Colon (tissue), 2 donors: ENCODE results near the gene PRKAR1B.

Source experiments
- FAIRE-seq: peaks from 2 replicates; lab custom pipeline; 2012; peaks lifted over from hg19 to GRCh38; lab: Jason Lieb, UNC
- donor health status: control.
- donor health status: control.

Gene PRKAR1B

DNA sequence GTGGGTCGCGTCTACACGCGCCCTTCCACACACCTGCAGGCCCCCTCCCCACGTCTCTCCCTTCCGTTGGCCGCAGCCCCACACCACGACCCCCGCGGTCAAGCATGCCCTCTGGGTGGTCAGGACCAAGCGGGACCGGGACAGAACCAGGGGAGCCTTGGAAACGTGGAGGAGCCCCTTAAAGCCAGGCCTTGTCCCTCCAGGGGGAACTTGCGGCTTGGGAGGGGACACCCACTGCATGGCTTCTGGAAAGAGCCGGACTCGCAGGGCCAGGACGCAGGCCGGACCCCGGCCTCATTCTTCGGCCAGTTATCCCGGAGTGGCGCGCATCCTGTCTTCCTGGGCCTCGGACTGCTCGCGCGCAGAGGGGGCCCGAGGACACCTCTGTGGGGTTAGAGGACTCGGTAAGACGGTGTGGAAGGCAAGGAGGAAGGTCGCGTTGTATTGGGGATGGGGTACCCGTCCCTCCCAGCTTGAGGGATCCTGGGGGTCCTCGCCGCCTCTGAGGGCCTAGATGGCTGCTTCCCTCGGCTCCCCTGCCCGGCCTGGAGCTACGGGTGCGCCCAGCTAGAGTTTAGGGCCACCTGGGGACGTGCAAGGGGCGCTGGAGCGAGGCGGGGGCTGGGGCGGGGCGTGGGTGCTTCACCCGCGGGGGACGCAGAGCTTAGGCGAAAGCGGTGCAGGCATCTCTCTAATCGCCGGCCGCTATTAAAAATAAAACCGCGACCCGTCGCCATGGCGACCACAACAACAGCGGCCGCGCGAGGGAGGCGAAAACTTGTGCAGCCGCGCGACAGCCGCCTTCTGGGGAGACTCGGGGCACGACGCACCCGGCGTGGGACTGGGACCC lies 205.6 kb downstream of the PRKAR1B start:
- no peak for FAIRE-seq

DNA sequence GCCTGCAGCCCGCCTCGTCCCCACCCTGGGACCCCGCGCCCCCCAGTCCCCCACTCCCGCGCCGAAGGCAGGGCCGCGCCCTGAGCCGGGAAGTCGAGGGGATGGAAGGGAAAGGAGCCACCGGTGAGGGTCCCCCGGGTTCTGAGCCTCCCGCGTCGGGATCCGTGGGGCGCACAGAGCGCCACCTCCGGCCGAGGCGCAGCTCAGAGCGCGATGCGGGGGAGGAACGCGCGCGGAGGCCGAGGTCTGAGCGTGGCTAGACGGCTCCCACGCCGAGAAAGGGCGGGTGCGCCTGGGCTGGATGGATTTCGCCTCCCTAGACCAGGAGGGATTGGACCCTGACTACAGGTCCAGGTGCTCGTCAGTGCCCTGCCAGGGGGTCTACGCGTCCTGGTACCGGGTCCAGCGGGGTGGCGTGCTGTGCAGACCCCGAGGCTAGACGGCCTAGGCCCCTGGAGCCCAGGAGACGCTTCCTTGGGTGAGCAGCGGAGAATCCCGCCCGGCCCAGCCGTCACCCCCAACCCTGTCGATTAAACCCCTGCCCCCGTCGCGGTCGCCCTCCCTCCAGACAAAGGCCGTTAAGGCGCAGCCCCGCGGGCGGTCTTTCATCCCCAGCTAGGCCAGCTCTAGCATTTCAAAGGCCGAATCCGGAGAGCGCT lies 206.4 kb downstream of the PRKAR1B start:
- FAIRE-seq: no peak

DNA sequence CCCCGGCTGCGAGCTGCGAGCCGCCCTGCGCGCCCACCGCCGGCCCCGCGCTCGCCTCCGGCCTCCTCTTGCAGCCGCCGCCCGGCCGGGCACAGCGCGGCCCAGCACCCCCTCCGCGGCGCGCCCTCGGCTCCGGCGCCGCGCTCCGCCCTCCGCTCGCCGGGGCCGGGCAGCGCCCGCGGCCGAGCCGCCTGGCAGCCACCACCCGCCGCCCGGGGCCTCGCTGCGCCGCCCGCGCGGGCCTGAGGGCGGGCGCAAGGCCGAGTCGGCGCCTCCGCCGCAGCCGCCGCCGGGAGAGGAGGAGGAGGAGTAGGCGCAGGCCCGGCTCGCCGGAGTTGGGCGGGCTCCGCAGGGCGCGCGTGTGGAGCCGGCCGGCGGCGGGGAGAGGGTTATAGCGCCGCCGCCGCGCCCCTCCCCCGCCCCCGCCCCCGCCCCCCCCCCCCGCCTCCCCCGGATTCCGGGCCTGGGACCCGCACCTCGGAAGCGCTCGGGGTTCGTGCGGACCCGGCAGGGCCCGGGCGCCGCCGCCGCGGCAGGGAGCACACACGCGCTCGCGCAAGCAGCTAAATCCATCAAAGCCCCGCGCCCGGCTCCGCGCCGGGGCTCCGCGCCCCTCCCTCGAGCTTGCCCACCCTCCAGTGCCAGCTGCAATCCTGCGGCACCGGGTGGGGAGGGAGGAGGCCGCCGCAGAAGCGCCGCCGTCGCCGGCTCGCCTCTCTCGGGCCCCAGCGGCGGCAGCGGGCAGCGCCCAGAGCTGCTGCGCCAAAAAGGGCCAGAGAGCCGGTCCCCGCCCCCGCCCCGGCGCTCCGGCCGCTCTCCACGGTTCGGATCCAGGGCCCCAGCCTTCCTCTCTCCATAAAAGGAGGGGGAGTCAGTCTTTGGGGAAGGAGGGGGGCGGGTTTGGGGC lies 207.3 kb downstream of the PRKAR1B start, which contains the start of gene PDGFA:
Gene PDGFA, minus strand, starts transcription at position 363 of the 907 bp plus-strand sequence. CDS start 845 bp downstream, outside the sequence.
- no peak for FAIRE-seq

- no peak for FAIRE-seq
These were observed 208.2 kb downstream of the PRKAR1B start for GRCh38 chr7:518630-519483.

DNA sequence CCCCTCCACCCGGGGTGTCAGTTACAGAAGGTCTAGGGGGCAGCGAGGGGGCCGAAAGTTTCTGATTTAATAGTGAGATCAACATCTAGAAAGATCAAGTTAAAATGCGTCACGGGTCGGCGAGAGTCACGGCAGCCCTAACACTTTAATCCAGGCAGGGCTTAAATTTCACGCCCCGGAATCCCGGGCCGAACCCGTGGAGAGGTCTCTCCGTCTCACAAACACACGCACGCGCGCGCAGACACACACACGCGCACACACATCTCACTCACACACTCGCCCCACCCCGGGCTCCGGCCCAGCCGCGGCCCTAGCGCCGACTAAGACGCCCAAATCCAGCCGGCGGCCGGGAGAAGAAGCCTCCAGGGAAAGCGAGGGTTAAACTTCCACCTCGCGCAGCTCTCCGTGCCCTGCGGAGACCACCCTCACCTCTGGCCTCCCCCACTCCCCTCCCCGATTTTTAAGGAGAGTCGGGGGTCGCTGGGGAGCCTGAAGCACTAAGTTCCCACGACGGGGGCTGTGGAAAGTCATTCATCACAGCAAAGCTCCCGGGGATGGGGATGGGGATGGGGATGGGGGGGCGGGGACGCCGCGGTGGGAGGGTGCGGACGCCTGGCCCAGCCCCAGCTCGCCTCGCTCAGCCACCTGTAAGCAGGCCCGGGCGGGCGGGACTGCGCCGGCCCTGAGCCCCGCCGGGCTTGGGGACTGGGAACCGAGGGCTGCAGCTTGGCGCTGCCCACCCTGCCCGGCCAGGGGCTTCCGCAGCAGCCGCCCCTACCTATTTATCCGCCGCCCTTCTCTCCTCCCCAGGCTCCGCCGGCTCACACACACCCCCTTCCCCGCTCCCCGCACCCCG lies 209.1 kb downstream of the PRKAR1B start:
- no peak for FAIRE-seq

- FAIRE-seq: no peak
These were observed 210.2 kb downstream of the PRKAR1B start for GRCh38 chr7:516606-517456.

DNA sequence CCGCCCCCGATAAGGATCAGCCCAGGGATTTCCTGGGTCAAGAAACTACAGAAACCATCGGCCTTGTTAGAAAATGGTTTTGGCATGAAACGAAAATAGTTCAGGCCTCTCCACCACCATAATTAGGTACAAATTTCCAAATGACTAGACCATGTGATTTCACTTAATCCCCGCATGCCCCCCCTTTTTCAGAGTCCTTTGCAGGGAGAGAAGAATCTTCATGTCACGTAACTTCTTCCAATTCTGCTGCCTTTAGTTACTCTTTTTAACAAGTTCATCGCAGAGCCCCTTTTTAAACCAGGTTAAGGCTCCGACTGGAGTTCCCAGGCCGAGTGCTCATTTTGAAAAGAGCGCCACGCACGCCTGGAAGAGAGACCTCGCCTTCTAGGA lies 210.9 kb downstream of the PRKAR1B start:
- FAIRE-seq: no peak

DNA sequence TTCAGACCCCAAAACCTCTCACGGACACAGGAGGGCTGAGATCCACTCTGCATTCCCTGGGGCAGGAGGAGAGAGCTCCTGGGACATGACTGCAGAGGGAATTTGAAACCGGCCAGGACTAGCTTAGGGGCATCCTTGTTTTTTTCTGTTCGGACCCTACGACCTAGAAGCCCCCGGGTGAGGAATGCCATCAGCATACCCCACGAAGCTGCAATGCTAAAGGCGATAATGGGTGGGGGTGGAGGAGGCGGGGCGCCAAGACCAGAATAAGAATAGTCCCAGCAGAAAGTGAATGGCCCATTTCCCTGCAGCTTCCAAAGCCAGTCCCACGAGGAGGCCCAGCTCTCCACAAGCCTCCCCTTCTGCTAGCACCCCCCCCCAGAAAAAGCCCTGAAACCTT lies 211.5 kb downstream of the PRKAR1B start:
- FAIRE-seq: no peak

- no peak for FAIRE-seq
These were observed 212.2 kb downstream of the PRKAR1B start for GRCh38 chr7:514651-515598.

DNA sequence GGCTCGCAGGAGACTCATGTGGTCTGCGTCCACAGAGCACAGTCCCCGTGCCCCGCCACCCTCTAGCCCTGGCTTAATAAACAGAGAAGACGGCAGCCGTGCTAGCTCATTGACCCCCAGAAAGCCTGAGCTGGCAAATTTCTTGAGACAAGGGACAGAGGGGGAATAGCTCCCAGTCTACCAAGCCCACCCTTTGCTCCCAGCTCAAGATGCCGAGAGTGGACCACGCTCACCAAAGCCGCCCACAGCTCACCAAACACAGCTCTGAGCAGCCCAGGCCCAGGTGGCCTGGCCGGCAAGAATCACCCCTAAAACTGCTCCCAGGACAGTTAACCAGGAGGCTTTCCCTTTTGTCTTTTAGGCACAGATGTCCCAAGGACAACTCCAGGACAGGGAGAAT lies 212.8 kb downstream of the PRKAR1B start:
- no peak for FAIRE-seq

GRCh38 chr7:513521-514166 lies 213.4 kb downstream of the PRKAR1B start:
- FAIRE-seq: no peak

DNA sequence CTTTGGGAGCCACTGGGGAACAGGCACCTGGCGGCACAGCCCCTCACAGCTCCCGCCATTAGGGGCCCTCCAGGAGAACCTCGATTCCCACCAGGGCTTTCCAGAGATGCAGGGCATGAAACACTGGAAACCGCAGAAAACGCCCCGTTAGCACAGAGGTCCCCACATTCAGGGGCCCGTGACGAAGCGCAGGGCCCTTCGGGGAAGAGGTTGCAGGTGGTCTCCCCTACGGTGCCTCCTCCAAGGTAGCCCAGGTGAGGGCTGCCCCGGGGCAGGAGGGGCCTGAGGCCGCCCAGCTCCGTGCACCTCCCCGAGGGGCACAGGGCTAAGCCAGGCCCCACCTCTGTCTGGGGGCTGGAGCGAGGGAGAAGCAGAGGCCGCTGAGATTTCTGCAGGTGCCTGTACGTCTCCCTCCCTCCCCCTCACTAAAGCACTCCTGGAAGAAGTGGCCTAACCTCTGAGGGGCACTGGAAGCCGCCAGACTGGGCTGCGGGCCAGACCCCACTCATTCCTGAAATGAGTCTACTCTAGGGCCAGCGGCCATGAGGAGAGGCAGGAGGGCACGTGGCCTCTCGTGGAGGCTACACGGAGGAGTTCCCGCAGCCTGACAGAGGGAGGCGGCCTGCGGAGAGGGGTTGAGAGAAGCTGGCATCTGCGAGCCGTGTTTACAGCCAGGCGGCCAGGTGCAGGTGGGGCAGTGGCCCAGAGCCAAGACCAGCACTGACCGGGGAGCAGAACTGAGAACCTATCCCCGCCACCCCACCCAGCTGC lies 214.4 kb downstream of the PRKAR1B start:
- no peak for FAIRE-seq

DNA sequence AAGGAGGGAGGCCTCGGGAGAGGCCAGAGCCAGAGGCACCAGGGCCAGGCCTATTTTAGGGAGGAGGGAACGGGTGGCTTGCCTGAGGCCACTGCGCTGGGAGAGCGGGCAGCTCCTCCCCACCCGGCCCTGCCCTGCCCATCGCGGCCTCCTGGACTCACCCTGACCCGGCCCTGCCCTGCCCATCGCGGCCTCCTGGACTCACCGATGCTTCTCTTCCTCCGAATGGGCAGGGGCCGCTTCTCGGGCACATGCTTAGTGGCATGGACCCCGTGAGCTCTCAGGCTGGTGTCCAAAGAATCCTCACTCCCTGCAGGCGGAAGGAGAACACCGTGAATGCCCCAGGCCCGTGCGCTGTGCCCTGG lies 215.0 kb downstream of the PRKAR1B start:
- no peak for FAIRE-seq

DNA sequence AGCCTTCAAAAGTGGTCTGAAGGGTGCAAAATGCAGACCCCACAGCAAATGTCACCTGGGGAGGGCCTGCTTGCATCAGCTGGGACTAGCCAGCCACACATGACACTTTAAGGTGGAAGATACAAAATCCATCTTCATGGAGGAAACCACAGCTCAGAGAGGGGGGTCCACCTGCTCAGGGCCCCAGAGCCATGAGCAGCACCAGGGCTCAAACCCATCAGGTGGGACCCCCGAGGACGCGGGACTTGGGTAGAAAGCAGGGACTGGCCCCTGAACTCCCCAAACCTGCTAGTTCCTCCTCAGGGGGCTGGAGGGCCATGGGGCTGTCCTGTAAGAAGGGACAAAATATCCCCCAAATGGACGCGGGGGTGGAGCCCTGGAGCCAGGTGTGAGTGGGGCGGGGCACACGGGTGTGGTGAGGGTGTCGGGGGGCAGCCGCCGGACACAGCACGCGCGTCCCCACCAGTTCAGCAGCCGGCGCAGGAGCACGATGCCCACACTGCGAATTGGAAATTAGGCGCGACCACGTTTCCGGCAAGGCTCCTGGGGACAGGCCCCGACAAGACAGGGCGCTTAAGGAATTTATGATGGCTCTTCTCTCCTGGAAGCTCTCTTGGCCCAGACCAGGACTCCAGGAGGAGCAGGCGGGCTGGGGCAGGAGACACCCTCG lies 215.5 kb downstream of the PRKAR1B start:
- FAIRE-seq: no peak

DNA sequence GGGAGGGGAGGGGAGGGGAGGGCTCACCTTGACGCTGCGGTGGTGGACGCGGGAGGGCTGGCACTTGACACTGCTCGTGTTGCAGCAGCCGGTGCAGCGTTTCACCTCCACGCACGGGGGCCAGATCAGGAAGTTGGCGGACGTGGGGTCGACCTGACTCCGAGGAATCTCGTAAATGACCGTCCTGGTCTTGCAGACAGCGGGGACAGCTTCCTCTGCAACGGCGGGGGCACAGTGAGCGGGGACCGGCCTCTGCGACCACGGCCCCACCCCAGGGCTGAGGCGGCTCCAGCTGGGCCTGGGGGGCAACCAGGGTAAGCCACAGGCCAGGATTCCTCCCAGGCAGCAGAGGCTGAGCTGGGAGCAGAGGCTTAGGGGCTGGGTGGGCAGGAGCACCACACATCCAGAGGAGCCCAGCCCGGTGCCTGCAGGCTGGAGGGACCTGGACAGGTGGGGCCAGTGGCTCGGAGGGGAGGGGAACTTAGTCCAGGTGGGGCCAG lies 216.2 kb downstream of the PRKAR1B start:
- FAIRE-seq: no peak

DNA sequence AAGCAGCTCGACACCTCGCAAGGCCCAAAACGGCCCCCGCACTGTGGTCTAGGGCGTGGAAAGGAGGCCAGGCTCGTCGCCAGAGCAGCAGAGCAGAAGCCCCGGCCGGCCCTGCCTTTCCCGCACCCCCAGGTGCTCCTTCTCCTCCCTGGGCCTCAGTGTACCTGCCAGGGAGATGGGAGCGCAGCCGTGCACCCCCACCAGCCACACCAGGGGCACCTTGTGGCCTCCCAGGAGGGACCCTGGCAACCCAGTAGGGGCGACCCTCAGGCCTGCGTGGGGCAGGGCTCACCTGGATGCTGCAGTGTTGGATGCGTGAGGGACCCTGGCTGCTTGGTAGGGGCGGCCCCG lies 217.0 kb downstream of the PRKAR1B start:
- FAIRE-seq: no peak
